ENCODE measurements around the gene ERCC6.
A peak's percentile ranks its signal among the peaks of the same experiment; 100 is the strongest.

Gene ERCC6

GRCh38 chr10:49575489-49576072, 36.7 kb upstream of the ERCC6 start:
- DNase-seq (ENCODE audit: low spot score), result no peak
- no peak for TF ChIP-seq CTCF (IDR thresholded peaks at IDR 0.05; ENCODE audit: borderline replicate concordance, control extremely low read depth, extremely low read depth, insufficient read depth, missing control alignments)
- in situ Hi-C loops (cut with MboI; ENCODE audit: low sequenced_read_pairs, unreplicated experiment), result loop anchor here (25.0 kb wide), 1 partner anchor 662 kb away; no protein-coding TSS in a partner anchor

GRCh38 chr10:49572594-49573114, 33.7 kb upstream of the ERCC6 start:
- in situ Hi-C loops (cut with MboI; ENCODE audit: low sequenced_read_pairs, unreplicated experiment), result no loop called here
- DNase-seq (ENCODE audit: low spot score), result no peak
- TF ChIP-seq CTCF (IDR thresholded peaks at IDR 0.05; ENCODE audit: borderline replicate concordance, control extremely low read depth, extremely low read depth, insufficient read depth, missing control alignments), result no peak

GRCh38 chr10:49571388-49571787, 32.5 kb upstream of the ERCC6 start:
- no peak for TF ChIP-seq CTCF (IDR thresholded peaks at IDR 0.05; ENCODE audit: borderline replicate concordance, control extremely low read depth, extremely low read depth, insufficient read depth, missing control alignments)
- in situ Hi-C loops (cut with MboI; ENCODE audit: low sequenced_read_pairs, unreplicated experiment), result no loop called here
- no peak for DNase-seq (ENCODE audit: low spot score)

GRCh38 chr10:49569031-49569631, 30.2 kb upstream of the ERCC6 start:
- DNase-seq (ENCODE audit: low spot score), result no peak
- TF ChIP-seq CTCF (IDR thresholded peaks at IDR 0.05; ENCODE audit: borderline replicate concordance, control extremely low read depth, extremely low read depth, insufficient read depth, missing control alignments), result no peak
- in situ Hi-C loops (cut with MboI; ENCODE audit: low sequenced_read_pairs, unreplicated experiment), result no loop called here

GRCh38 chr10:49568235-49568634, 29.3 kb upstream of the ERCC6 start:
- no peak for TF ChIP-seq CTCF (IDR thresholded peaks at IDR 0.05; ENCODE audit: borderline replicate concordance, control extremely low read depth, extremely low read depth, insufficient read depth, missing control alignments)
- peak; percentile 40 for DNase-seq (ENCODE audit: low spot score)
- in situ Hi-C loops (cut with MboI; ENCODE audit: low sequenced_read_pairs, unreplicated experiment), result no loop called here

GRCh38 chr10:49567810-49568209, 28.9 kb upstream of the ERCC6 start:
- no peak for DNase-seq (ENCODE audit: low spot score)
- in situ Hi-C loops (cut with MboI; ENCODE audit: low sequenced_read_pairs, unreplicated experiment), result no loop called here
- TF ChIP-seq CTCF (IDR thresholded peaks at IDR 0.05; ENCODE audit: borderline replicate concordance, control extremely low read depth, extremely low read depth, insufficient read depth, missing control alignments), result no peak

All from GM13976 (cell line).